Measurements from ENCODE around the gene GRIK4.

The GRIK4 gene

GRCh38 chr11:120771551-120772060 is 260.1 kb downstream of the GRIK4 start:
- TF ChIP-seq REST (IDR thresholded peaks at IDR 0.05; ENCODE audit: insufficient read depth in 1 of 2, low read depth in 2 of 2, low read length in 2 of 2), result no peak
- TF ChIP-seq POLR2AphosphoS5 (IDR thresholded peaks at IDR 0.05; ENCODE audit: low read depth, low read length), result no peak
- TF ChIP-seq FOXP2 (optimal IDR thresholded peaks at IDR 0.05; ENCODE audit: borderline replicate concordance, extremely low read depth, extremely low read length, insufficient read depth), result no peak
- no peak for TF ChIP-seq TAF1 (IDR thresholded peaks at IDR 0.05; ENCODE audit: borderline replicate concordance, insufficient read depth, low read length)
- TF ChIP-seq SIN3A (IDR thresholded peaks at IDR 0.05; ENCODE audit: borderline replicate concordance, insufficient read depth, low read length), result no peak

GRCh38 chr11:120773501-120774031 is 262.0 kb downstream of the GRIK4 start:
- TF ChIP-seq TAF1 (IDR thresholded peaks at IDR 0.05; ENCODE audit: borderline replicate concordance, insufficient read depth, low read length), result no peak
- TF ChIP-seq FOXP2 (optimal IDR thresholded peaks at IDR 0.05; ENCODE audit: borderline replicate concordance, extremely low read depth, extremely low read length, insufficient read depth), result no peak
- TF ChIP-seq POLR2AphosphoS5 (IDR thresholded peaks at IDR 0.05; ENCODE audit: low read depth, low read length), result no peak
- no peak for TF ChIP-seq SIN3A (IDR thresholded peaks at IDR 0.05; ENCODE audit: borderline replicate concordance, insufficient read depth, low read length)
- TF ChIP-seq REST (IDR thresholded peaks at IDR 0.05; ENCODE audit: insufficient read depth in 1 of 2, low read depth in 2 of 2, low read length in 2 of 2), result no peak

GRCh38 chr11:120774591-120775386 is 263.2 kb downstream of the GRIK4 start:
- TF ChIP-seq REST (IDR thresholded peaks at IDR 0.05; ENCODE audit: insufficient read depth in 1 of 2, low read depth in 2 of 2, low read length in 2 of 2), result no peak
- no peak for TF ChIP-seq POLR2AphosphoS5 (IDR thresholded peaks at IDR 0.05; ENCODE audit: low read depth, low read length)
- TF ChIP-seq SIN3A (IDR thresholded peaks at IDR 0.05; ENCODE audit: borderline replicate concordance, insufficient read depth, low read length), result no peak
- TF ChIP-seq FOXP2 (optimal IDR thresholded peaks at IDR 0.05; ENCODE audit: borderline replicate concordance, extremely low read depth, extremely low read length, insufficient read depth), result no peak
- TF ChIP-seq TAF1 (IDR thresholded peaks at IDR 0.05; ENCODE audit: borderline replicate concordance, insufficient read depth, low read length), result no peak

- no peak for TF ChIP-seq REST (IDR thresholded peaks at IDR 0.05; ENCODE audit: insufficient read depth in 1 of 2, low read depth in 2 of 2, low read length in 2 of 2)
- no peak for TF ChIP-seq TAF1 (IDR thresholded peaks at IDR 0.05; ENCODE audit: borderline replicate concordance, insufficient read depth, low read length)
- TF ChIP-seq SIN3A (IDR thresholded peaks at IDR 0.05; ENCODE audit: borderline replicate concordance, insufficient read depth, low read length), result no peak
- TF ChIP-seq FOXP2 (optimal IDR thresholded peaks at IDR 0.05; ENCODE audit: borderline replicate concordance, extremely low read depth, extremely low read length, insufficient read depth), result no peak
- no peak for TF ChIP-seq POLR2AphosphoS5 (IDR thresholded peaks at IDR 0.05; ENCODE audit: low read depth, low read length)
Measured at GRCh38 chr11:120775986-120776951, 264.7 kb downstream of the GRIK4 start.

All from PFSK-1 (cell line).